ENCODE data around the gene COL6A3.

- TF ChIP-seq CTCF (IDR thresholded peaks at IDR 0.05) (no peak), POLR2A (IDR thresholded peaks at IDR 0.05) (no peak)
These were observed 45.3 kb upstream of the COL6A3 start for GRCh38 chr2:237459226-237459625.
